Measurements from ENCODE around the gene ABCB8.

ABCB8 gene

DNA sequence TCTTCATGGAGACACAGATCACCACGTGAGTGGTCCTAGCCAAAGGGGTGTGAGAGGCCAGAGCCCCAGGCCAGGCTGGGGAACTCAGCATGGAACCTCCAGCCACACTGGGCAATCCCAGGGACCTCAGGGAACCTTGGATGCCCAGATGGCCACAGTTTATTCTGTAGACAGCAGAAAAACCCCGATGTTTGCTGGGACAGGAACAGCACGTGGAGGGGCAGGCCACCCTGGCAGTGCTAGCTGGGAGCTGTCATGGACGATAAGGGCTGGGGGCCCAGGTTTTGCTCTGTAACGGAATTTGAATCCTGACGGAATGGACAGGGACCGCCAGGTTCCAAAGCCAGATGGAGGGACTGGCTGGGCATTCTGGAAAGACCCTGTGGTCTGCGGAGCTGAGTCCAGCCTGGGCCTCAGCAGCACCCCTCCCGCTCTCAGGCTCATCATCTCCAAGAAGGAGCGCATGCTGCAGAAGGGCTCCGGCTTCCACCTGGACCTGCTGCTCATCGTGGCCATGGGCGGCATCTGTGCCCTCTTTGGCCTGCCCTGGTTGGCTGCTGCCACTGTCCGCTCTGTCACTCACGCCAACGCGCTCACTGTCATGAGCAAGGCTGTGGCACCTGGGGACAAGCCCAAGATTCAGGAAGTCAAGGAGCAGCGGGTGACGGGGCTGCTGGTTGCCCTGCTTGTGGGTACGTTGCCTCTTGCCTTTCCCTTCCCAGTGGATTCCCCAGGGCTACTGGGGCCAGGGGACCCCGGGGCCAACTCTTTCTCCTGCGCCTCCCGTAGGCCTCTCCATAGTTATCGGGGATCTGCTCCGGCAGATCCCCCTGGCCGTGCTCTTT lies 46.8 kb downstream of the ABCB8 start:
- DNase-seq (ENCODE audit: low read depth) = no peak

DNA sequence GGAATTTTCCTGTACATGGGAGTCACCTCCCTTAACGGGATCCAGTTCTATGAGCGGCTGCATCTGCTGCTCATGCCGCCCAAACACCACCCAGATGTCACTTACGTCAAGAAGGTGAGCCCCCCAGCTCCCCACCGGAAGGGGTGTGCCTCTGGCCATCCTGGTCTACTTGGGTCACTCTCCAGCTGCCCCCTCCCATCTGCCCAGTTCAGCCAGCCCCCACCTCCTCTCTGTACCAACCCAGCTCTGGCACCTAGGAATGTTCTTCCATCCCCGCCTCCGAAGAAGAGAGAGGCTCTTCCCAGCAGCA lies 47.4 kb downstream of the ABCB8 start:
- no peak for DNase-seq (ENCODE audit: low read depth)

DNA sequence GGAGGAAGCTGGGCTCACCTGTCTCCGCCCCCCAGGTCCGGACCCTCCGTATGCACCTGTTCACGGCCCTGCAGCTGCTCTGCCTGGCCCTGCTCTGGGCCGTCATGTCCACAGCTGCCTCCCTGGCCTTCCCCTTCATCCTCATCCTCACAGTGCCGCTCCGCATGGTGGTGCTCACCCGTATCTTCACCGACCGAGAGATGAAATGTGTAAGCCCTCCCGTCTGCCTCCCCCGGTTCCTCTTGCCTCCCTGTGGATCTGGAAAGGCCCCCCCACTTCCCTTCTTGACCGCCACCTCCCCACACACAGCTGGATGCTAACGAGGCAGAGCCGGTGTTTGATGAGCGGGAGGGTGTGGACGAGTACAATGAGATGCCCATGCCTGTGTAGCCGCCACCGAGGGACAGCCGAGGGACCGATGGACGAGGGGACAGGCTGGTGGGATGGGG lies 47.8 kb downstream of the ABCB8 start:
- DNase-seq (ENCODE audit: low read depth) = no peak

DNA sequence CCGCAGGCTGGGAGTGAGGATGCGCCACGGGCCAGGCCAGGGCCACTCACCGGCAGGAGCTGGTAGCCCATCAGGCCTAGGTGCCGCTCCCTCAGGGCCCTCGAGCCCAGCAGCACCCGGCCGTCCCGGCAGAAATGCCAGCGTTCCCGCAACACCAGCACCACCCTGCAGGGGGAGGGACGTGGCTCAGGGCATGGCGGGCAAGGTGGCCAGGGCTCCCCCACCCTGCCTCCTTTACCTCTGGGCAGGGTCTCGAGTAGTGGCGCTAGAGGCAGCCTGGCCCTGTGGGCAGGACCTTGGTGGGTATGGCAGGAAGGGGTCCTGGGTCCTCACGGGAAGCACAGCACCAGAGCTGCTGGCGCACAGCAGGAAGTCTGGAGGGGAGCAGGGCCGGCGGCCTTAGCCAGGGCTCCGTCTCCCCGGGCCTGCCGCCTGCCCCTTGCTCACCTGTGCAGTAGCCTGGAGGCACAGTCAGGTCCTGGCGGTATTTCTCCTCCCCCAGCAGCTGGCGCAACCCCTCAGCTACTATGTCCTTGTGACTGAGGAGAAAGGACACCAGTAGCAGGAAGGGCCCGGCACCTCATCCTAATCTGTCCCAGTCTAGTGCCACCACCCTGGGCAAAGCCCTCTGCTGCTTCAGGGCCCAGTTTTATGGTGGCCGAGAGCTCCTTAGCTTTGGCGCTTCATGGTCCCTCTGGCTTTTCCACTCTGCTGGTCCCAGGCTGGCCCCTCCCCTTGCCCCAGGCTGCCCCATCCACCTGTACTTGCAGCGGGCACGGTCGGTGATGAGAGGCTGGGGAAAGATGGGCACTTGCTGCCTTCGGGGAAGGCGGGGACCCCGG lies 48.8 kb downstream of the ABCB8 start:
- no peak for DNase-seq (ENCODE audit: low read depth)

GRCh38 chr7:151077705-151078232 lies 49.5 kb downstream of the ABCB8 start:
- DNase-seq (ENCODE audit: low read depth) = no peak

- DNase-seq (ENCODE audit: low read depth) = no peak
Measured at GRCh38 chr7:151078233-151079040, 50.2 kb downstream of the ABCB8 start.

- DNase-seq (ENCODE audit: low read depth) = no peak
Measured at GRCh38 chr7:151079199-151079910, 51.1 kb downstream of the ABCB8 start.

DNA sequence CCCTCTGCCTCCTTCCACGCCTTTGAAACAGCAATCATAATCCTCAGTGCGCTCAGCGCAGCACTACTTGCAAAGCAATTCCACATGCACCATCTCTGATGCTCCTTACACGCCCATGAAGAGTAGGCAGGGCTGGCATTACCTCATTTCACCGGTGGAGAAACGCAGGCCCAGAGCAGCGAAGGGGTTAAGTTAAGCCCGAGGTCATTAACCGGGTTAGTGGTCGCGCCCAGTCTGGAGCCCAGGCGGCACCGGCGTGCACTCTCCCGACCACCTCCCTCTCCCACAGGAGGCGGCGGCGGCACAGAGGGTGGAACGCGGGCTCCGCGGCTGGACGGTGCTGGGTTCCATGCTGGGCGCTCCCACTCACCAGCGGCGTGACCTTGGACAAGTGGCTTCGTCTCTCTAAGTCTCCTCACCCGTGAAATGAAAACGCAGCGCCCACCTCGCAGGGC lies 51.8 kb downstream of the ABCB8 start:
- DNase-seq (ENCODE audit: low read depth) = no peak

- DNase-seq (ENCODE audit: low read depth) = no peak
Measured at GRCh38 chr7:151080522-151081169, 52.4 kb downstream of the ABCB8 start, which contains the start of gene FASTK. FASTK (minus strand) TSS chr7:151080809; CDS start chr7:151080766, 43 bp downstream.

GRCh38 chr7:151081170-151082101 lies 53.2 kb downstream of the ABCB8 start:
- no peak for DNase-seq (ENCODE audit: low read depth)

- no peak for DNase-seq (ENCODE audit: low read depth)
Measured at GRCh38 chr7:151082141-151083070, 54.2 kb downstream of the ABCB8 start.

DNA sequence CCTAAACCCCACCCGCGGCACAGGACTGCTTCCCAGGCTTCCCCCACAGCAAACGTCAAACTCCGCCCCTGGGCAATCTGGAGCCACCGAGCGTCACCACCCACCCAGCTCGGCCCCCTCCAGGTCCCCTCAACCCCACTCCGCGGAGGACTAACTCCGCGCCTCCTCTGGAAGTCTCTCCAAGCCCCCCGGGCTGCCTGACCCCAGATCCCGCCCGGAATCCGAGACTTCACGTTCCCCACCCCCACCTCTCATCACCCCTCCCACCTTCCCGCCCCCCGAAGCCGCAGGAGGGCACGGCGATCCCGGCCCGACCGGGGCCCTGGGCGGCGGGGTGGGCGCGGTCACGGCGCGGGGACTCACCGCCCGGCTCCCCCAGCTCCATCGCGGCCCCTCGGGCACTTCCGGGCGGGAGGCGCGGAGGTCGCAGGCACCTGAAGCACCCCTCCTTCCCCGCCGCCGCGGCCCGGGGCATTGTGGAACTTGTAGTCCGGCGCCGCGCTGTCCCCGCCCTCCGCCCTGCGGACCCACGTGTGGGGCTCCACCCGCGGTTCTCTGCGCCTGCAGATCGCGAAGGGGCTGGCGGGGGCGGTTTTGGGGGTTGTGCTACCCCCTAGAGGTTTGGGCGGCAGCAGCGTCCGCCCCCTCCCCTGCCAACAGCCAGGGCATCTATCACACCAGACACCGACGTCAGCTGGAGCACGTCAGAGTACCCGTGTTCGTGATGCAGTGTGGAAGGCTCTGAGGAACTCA lies 55.0 kb downstream of the ABCB8 start, which contains the start of gene TMUB1:
TMUB1 (minus strand) TSS at position 423 of the 753 bp plus-strand sequence. CDS start 930 bp downstream, outside the sequence.
- no peak for DNase-seq (ENCODE audit: low read depth)

DNA sequence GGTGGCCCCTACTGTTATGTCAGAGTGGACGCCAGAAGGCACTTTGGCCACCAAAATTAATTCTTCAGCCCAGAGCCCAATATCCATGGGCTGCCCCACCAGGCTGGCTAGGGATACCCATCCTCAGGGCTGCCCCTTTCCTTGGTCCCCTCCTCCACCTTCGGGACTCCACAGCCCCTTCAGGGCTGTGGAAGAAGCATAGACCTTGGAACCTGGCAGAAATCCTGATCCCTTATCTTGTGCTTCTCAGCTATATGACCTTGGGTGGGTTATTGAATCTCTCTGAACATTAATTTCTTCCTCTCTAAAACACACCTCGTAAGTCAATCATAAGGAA lies 55.5 kb downstream of the ABCB8 start:
- no peak for DNase-seq (ENCODE audit: low read depth)

DNA sequence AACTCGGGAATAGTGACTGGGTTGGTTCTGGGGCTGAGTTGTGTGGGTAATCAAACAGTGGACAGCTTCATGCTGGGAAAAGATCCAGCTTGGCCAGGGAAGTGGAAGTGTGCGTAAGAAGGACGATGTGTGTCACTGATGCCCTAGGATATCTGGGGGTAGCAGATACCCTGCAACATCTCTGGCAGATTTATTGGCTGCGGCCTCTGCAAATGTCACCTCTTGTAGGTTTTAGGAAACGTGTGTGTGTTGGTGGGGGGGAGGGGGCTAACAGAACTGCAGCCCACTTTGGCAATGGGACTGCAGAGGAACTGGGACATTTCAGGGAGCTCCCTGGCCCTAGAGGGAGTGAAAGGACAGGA lies 57.1 kb downstream of the ABCB8 start:
- DNase-seq (ENCODE audit: low read depth) = no peak

DNA sequence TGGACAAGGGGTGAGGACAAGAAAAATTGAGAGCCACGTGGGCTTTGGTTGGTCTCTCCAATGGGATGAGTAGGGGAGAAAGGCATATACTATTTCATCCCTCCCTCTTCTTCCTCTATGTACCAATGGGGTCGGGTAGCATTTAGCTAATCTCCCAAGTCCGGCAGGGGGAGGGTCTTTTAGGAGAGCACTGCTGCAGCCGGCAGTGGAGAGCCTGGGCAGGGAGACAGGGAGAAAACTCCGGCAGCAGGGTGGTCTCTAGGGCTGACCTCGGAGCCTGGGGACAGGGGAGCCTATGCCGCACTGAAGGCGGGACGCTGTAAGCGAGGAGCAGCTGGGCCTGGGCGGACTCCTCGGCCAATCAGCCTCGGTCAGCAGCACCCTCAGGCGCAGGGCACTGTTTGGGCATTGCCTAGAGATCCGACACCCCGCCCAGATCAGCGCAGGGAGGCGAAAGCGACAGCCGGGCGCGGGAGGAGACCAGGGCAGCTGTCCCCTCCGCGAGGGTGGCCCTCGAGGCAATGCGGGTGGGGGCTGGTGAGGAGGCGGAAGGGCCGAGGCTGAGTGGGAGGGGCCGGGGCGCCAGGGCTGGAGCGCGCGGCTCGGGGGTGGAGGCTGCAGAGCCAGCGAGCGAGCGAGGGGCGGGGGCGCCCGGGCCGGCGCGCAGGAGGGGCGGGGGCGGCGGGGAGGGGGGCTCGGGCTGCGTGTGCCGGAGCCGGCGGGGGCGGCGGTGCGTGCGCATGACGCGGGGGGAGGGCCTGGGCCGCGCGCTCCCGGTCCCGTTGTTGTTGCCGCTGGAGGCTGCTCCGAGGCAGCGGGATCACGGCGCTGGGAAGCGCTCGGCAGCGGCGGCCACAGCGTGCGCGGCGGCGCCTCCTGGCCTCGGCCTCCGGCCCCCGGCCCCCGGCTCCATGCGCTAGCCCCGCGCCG lies 57.7 kb downstream of the ABCB8 start, which contains the start of gene AGAP3:
AGAP3 (plus strand) TSS at position 785 of the 930 bp plus-strand sequence. CDS start 267 bp downstream, outside the sequence.
- no peak for DNase-seq (ENCODE audit: low read depth)

DNA sequence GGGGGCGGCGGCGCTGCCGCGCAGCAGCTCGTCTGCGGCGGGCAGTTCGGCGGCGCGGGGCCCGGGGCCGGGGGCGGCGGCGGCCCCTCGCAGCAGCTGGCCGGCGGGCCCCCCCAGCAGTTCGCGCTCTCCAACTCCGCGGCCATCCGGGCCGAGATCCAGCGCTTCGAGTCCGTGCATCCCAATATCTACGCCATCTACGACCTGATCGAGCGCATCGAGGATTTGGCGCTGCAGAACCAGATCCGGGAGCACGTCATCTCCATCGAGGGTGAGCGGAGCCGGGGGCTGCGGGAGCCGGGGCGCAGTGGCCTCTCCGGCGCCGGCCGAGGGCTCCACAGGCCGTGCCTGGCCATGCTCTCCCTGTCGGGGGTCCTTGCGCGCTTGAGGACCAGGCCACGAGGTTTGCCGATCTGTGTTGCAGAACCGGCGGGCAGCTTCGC lies 58.6 kb downstream of the ABCB8 start:
- no peak for DNase-seq (ENCODE audit: low read depth)
